NOMO-1 treated with dmso at 0.1 percent for 144 hours (cell line): ENCODE measurements around the gene CLCNKB.

Experiments used
- DNase-seq: peaks from one replicate; lab custom pipeline; 2025; ENCODE audit not compliant: unreplicated experiment; lab: John Stamatoyannopoulos, UW

The CLCNKB gene

GRCh38 chr1:16091296-16091695 is 47.7 kb downstream of the CLCNKB start:
- no peak for DNase-seq

GRCh38 chr1:16092097-16092922 is 48.7 kb downstream of the CLCNKB start:
- no peak for DNase-seq

GRCh38 chr1:16092923-16093511 is 49.4 kb downstream of the CLCNKB start:
- no peak for DNase-seq

GRCh38 chr1:16093611-16094010 is 50.0 kb downstream of the CLCNKB start:
- no peak for DNase-seq

GRCh38 chr1:16094453-16095158 is 51.0 kb downstream of the CLCNKB start:
- DNase-seq = no peak

- DNase-seq = no peak
Observed at GRCh38 chr1:16095447-16095846, 51.9 kb downstream of the CLCNKB start.

- DNase-seq = no peak
Observed at GRCh38 chr1:16099412-16099811, 55.8 kb downstream of the CLCNKB start.

GRCh38 chr1:16101623-16102022 is 58.0 kb downstream of the CLCNKB start:
- no peak for DNase-seq
